Measurements from ENCODE around the gene RPL34.

The RPL34 gene

GRCh38 chr4:108626056-108626455 is 5.7 kb downstream of the RPL34 start:
- no peak for DNase-seq

DNA sequence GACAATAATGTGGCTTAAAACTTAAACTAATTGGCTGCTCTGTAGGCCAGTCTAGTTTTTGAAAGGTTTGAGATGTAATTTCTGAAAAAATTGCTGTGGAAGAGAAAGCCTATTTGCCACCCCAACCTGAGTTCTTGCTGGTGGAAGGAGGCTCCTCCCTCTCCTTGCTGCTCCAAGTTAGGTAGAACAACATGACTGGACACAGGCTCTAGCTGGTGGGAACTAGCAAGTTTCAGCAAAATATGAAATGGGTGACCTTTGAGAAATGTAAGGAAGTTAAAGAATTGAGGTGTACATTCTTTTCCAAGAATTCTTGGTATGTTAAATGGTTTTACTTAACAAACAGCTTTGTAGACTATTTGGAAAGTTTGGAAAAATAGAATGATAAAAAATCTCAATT is 8.0 kb downstream of the RPL34 start:
- no peak for DNase-seq

DNA sequence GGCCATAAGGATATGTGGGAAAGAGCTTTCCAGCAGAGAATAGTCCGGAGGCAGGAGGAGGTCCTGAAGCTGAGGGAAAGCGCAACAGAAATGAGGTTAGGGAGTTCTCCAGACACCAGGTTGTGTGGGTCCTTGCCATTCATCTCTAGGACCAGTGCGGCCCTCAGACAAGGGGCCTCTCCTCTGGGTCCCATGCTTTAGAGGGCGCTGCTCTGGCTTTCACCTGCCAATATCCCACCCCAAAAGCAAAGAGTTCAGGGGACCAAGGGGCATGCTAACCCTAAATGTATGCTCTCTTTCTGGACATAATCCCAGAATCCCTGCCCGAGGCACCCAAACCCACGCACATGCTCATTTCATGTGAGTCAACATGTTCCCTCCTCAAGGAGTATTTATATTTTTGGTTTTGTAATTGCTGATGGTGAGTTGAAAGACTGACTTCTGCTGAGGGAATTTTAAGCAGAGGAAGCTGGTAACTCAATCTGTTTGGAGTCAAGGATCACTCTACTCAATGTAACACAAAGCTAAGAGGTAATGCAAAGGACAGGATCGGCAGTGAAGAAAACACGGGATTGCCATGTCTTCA is 14.8 kb downstream of the RPL34 start:
- no peak for DNase-seq

- no peak for DNase-seq
These were observed 15.9 kb downstream of the RPL34 start for GRCh38 chr4:108636246-108636645.

- DNase-seq, result no peak
These were observed 17.5 kb downstream of the RPL34 start for GRCh38 chr4:108637856-108638255.

GRCh38 chr4:108644237-108644636 is 23.9 kb downstream of the RPL34 start:
- no peak for DNase-seq

GRCh38 chr4:108646706-108647105 is 26.3 kb downstream of the RPL34 start:
- no peak for DNase-seq

DNA sequence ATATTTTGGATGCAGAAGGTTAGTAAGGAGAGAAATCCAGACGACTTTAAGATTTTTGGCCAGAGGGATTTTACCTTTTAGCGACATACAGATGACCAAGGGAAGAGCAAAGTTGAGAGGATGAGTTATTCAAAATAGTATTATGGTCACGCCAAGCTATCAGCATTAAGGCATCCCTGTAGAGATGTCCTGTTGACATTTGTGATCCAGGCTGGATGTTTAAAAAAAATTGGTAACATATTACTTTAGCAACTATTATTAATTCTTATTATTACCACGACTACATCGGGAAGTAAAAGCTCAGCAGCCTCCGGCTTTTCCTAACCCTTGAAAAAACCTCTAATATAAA is 29.5 kb downstream of the RPL34 start:
- DNase-seq, result no peak

DNA sequence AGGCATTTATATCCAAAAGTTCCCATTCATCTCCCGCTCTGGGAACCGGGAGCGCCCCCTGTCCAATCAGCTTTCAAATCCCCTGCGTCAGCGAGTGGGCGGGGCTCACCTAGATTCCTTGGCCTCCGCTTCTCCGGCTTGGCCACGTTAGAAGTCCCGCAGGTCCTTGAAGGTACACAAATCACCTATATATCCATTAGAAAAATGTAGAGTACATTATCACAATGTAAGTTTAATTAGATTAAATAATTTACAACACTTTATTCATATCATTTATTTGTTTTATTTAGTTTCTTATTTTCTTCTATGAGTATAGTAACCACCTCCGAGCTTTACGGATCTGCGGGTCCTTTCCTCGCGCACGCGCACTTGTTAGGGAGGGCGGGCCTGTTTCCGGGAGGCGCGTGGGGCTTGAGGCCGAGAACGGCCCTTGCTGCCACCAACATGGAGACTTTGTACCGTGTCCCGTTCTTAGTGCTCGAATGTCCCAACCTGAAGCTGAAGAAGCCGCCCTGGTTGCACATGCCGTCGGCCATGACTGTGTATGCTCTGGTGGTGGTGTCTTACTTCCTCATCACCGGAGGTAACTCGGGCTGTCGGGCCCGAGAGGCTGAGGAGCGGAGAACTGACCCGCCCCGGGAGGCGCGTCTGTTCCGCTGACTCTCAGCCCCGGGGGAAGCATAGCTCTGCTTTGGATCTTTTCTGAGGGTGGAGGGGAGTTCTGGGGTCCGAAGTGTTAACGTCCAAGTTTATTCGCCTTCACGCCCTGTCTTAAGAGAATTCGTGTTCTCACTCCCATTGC is 30.0 kb downstream of the RPL34 start, which contains the start of gene OSTC:
OSTC (plus strand) TSS at position 388 of the 802 bp plus-strand sequence; CDS start at position 445, 57 bp downstream.
- DNase-seq, result peak; percentile 91

DNA sequence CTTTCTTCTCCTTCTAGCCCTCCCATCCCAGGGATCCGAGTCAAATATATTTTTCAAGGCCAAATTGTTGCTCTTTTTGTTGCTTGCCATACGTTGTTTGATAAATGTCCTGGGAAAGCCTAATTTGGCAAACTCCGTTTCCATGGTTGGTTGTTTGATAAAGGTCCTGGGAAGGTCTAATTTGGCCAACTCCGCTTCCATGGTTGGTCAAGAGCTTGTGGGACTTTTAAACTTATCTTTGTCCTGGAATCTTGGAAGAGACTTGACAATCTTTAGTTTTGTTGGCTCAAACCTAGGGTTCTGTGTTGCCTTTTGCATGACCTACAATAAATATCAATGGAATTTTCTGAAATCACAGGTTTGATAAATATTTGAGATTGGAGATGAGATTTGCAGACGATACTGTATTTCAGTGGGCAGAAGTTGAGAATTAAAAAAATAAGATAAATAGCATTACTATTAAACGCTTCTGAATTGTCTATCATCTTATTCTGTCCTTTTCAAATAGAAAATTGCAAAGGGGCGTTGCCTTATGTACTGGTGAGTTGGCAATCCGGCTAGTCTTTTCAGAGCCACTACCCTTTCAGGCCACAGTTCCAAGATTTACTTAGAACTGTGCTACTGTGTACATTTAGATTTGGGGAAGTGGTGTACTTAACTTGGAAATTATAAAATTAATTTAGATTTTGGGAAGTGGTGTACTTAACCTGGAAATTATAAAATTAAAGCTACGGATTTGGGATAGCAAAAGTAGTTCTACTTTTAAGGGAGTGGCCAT is 30.8 kb downstream of the RPL34 start:
- DNase-seq, result no peak

GRCh38 chr4:108662629-108663028 is 42.3 kb downstream of the RPL34 start:
- DNase-seq, result no peak

- DNase-seq, result no peak
These were observed 54.1 kb downstream of the RPL34 start for GRCh38 chr4:108674356-108674977.

Measured in stimulated activated naive CD4-positive, alpha-beta T cell treated with Interleukin-2 at 50 U/mL for 16 hours (primary cell).